Hepatocyte (in vitro differentiated cells): ENCODE measurements around the gene CEP131.

Experiments
- CTCF ChIP-seq: fragments of 200-600 bp; sonication (generic); IDR thresholded peaks from 2 replicates; pipeline ENCODE4 v1.5.1; 2016; ENCODE audit warnings: antibody characterized with exemption, mild to moderate bottlenecking; ENCODE audit not compliant: poor library complexity
- EZH2 ChIP-seq: fragments of 200-600 bp; sonication (generic); IDR thresholded peaks from 2 replicates; pipeline ENCODE4 v1.6.1; 2016; ENCODE audit warnings: antibody characterized with exemption, mild to moderate bottlenecking, borderline replicate concordance

- no peak for TF ChIP-seq CTCF
- no peak for TF ChIP-seq EZH2
Measured at GRCh38 chr17:81202318-81202717, 20.4 kb downstream of the CEP131 start.
